Coronary artery (tissue), 2 donors: ENCODE results near the gene SMCO4.
"Not testable (repeated sequence)": the region's sequence is repeated elsewhere in the genome, so short reads cannot be mapped to it uniquely, and the experiment has no call there.

ENCODE experiments used
- DNase-seq: peaks from one replicate; pipeline ENCODE4 v3.0.0-alpha.2; 2017; ENCODE audit warnings: low spot score
- H3K27ac ChIP-seq, 2 donors: fragments of 200-600 bp; sonication (generic); one replicate each; pipeline ENCODE4 v1.5.1; 2016 to 2019
- H3K4me3 ChIP-seq: fragments of 200-600 bp; sonication (generic); 2 replicates; pipeline ENCODE4 v1.5.1; 2016; ENCODE audit warnings: mild to moderate bottlenecking, moderate library complexity
- TF ChIP-seq, protein P1 (sequence below): fragments of 200-600 bp; sonication (generic); IDR thresholded peaks from one replicate; pipeline ENCODE4 v1.5.1; 2019; ENCODE audit warnings: antibody characterized with exemption

Gene SMCO4

DNA sequence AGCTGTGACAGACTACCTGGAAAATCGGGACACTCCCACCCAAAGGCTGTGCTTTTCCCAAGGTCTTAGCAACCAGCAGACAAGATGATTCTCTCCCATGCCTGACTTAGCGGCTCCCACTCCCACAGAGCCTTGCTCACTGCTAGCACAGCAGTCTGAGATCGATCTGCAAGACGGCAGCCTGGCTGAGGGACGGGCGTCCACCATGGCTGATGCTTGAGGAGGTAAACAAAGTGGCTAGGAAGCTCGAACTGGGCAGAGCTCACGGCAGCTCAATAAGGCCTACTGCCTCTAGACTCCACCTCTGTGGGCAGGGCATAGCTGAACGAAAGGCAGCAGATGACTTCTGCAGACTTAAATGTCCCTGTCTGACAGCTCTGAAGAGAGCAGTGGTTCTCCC, 84.9 kb downstream of the SMCO4 start:
- no peak for DNase-seq
- H3K27ac ChIP-seq: no peak overlapping the region
- TF ChIP-seq, protein P1, sequence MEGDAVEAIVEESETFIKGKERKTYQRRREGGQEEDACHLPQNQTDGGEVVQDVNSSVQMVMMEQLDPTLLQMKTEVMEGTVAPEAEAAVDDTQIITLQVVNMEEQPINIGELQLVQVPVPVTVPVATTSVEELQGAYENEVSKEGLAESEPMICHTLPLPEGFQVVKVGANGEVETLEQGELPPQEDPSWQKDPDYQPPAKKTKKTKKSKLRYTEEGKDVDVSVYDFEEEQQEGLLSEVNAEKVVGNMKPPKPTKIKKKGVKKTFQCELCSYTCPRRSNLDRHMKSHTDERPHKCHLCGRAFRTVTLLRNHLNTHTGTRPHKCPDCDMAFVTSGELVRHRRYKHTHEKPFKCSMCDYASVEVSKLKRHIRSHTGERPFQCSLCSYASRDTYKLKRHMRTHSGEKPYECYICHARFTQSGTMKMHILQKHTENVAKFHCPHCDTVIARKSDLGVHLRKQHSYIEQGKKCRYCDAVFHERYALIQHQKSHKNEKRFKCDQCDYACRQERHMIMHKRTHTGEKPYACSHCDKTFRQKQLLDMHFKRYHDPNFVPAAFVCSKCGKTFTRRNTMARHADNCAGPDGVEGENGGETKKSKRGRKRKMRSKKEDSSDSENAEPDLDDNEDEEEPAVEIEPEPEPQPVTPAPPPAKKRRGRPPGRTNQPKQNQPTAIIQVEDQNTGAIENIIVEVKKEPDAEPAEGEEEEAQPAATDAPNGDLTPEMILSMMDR: no peak
- no peak overlapping the region for H3K4me3 ChIP-seq

DNA sequence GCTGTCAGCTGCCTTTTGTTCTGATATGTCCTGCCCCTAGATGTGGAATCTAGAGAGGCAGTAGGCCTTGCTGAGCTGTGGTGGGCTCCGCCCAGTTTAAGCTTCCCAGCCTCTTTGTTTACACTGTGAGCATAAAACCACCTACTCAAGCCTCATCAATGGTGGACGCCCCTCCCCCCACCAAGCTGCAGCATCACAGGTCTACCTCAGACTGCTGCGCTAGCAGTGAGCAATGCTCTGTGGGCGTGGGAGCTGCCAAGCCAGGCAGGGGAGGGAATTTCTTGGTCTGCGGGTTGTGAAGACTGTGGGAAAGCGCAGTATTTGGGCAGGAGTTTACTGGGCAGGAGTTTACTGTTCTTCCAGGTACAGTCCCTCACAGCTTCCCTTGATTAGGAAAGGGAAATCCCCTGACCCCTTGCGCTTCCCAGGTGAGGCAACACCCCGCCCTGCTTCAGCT, 98.5 kb downstream of the SMCO4 start:
- no peak overlapping the region for H3K27ac ChIP-seq
- H3K4me3 ChIP-seq: no peak overlapping the region
- TF ChIP-seq, protein P1: no peak
- no peak for DNase-seq

DNA sequence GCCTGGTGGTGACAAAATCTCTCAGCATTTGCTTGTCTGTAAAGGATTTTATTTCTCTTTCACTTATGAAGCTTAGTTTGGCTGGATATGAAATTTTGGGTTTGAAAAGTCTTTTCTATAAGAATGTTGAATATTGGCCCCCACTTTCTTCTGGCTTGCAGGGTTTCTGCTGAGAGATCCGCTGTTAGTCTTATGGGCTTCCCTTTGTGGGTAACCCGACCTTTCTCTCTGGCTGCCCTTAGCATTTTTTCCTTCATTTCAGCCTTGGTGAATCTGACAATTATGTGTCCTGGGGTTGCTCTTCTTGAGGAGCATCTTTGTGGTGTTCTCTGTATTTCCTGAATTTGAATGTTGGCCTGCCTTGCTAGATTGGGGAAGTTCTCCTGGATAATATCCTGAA, 100.0 kb downstream of the SMCO4 start:
- not testable (repeated sequence) for DNase-seq, H3K4me3 ChIP-seq, H3K27ac ChIP-seq

DNA sequence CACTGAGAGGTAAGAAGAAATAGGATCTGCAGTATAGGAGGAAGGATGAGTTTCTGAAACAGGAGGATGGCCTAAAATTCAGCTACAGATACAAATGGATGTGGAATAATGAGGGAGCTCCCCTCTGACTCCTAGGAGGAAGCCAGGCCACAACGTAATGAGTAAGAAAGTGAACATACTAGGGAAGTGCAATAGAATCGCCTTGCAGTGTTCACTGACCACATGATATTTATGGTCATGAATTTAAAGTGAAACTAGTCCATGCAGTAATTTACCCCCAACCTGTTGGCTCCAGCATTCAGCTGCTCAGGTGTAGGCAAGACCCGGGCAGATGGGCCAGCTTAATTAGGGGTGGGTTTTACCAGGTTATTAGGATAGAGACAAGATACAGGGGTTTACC, 110.9 kb downstream of the SMCO4 start:
- DNase-seq: no peak
- Histone ChIP-seq H3K27ac (no peak overlapping the region), H3K4me3 (no peak overlapping the region)
- TF ChIP-seq, protein P1: no peak
